HG03439 (cell line): ENCODE measurements around the gene AP4E1.
A peak's percentile ranks its signal among the peaks of the same experiment; 100 is the strongest.
"Not testable (repeated sequence)": the region's sequence is repeated elsewhere in the genome, so short reads cannot be mapped to it uniquely, and the experiment has no call there.

Experiments used
- ATAC-seq: cut with Tn5 transposase; IDR thresholded peaks from one replicate; pipeline ENCODE4 v1.9.1; 2021; ENCODE audit warnings: mild to moderate bottlenecking, moderate library complexity; ENCODE audit not compliant: unreplicated experiment

The AP4E1 gene

DNA sequence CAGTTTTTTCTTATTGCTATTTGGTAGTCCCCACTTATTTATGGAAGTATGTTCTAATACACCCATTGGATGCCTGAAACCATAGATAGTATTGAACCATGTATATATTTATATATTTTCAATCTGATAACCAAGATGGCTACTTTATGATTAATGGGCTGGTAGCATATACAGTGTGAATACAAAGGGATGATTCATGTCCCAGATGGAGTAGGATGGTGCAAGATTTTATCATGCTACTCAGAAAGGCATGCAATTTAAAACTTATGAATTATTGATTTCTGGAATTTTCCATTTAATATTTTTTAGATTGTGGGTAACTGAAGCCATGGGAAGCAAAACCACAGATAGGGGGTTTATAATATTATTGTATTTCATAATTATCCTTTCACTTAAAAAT lies 35.2 kb downstream of the AP4E1 start:
- ATAC-seq = no peak

- no peak for ATAC-seq
Observed at GRCh38 chr15:50944672-50945071, 36.2 kb downstream of the AP4E1 start.

- ATAC-seq = no peak
Observed at GRCh38 chr15:50945725-50946124, 37.2 kb downstream of the AP4E1 start.

DNA sequence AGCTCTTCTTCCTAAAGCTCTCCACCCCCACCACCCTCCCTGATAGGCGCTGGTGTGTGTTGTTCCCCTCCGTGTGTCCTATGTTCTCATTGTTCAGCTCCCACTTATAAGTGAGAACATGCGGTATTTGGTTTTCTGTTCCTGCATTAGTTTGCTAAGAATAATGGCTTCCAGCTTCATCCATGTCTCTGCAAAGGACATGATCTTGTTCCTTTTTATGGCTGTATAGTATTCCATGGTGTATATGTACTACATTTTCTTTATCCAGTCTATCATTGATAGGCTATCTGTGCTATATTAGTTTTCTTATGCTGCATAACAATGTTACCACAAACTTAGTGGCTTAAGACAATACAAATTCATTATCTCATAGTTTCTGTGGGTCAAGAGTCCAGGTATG lies 42.3 kb downstream of the AP4E1 start:
- not testable (repeated sequence) for ATAC-seq

DNA sequence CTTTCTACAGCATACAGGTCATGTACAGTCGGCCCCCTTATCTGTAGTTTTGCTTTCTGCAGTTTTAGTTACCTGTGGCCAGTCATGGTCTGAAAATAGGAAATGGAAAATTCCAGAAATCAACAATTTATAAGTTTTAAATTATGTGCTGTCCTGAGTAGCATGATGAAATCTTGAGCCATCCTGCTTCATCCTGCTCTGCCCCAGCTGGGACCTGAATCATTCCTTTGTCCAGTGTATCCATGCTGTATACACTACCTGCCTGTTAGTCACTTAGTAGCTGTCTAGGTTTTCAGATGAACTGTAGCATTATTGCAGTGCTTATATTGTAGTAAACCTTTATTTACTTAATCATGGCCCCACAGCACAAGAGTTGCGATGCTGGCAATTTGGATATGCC lies 44.8 kb downstream of the AP4E1 start:
- ATAC-seq = no peak

DNA sequence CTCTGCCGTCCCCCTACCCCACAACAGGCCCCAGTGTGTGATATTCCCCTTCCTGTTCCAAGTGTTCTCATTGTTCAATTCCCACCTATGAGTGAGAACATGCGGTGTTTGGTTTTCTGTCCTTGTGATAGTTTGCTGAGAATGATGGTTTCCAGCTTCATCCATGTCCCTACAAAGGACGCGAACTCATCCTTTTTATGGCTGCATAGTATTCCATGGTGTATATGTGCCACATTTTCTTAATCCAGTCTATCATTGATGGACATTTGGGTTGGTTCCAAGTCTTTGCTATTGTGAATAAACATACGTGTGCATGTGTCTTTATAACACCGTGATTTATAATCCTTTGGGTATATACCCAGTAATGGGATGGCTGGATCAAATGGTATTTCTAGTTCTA lies 46.4 kb downstream of the AP4E1 start:
- ATAC-seq = not testable (repeated sequence)

DNA sequence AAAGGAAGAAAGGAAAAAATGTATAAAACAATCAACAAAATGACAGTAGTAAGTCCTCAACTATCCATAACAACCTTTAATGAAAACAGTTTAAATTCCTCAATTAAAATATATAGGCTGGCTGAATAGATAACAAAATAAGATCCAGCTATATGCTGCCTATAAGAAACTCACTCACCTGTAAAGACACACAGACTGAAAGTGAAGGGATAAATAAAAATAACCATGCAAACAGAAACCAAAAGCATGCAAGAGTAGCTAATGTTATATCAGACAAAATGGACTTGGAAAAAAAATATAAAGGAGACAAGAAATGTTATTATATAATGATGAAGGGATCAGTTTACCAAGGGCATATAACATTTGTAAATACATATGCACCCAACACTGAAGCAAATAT lies 51.2 kb downstream of the AP4E1 start:
- peak; percentile 77 for ATAC-seq

- no peak for ATAC-seq
Observed at GRCh38 chr15:50964075-50964474, 55.6 kb downstream of the AP4E1 start.

DNA sequence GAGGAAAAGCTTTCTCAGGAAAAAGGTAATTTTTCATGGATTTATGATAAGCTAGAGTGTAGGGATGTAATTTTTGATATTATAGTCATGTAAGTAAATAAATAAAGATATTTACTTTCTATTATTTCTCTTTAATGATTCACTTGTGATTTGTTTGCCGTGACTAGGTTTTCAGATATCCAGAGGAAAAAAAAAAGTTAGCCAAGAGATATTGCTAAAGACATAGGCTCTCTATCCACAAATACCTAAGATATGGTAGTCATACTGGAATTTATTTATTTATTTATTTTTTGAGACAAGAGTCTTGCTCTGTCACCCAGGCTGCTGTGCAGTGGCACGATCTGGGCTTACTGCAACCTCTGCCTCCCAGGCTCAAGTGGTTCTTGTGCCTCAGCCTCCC lies 59.9 kb downstream of the AP4E1 start:
- ATAC-seq = no peak

- no peak for ATAC-seq
Observed at GRCh38 chr15:50970524-50970923, 62.0 kb downstream of the AP4E1 start.

DNA sequence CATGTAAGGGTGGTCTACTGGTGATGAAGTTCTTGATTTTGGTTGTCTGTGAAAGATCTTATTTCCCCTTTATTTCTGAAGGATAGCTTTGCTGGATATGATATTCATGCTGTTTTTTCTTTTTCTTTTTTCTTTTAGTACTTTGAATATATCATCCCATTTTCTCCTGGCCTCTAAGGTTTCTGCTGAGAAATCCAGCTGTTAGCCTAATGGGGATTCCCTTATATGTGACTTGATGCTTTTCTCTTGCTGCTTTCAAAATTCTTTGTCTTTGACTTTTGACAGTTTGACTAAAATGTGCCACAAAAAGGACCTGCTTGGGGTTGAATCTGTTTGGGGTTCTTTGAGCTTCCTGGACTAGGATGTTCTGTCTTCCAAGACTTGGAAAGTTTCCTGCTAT lies 62.6 kb downstream of the AP4E1 start:
- ATAC-seq = no peak

GRCh38 chr15:50971542-50971941 lies 63.1 kb downstream of the AP4E1 start:
- no peak for ATAC-seq

DNA sequence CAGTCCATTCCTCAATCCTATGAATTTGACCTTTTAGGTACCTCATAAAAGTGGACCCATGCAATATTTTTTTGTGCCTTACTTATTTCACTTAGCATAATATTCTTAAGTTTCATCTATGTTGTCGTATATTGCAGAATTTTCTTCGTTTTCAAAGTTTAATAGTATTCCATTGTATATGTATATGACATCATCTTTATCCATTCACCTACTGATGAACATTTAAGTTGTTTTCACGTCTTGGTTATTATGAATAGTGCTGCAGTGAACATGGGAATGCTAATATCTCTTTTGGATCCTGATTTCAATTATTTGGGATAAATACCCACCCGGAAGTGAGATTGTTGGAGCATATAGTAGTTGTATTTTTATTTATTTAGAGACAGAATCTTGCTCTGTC lies 65.1 kb downstream of the AP4E1 start:
- ATAC-seq = no peak

DNA sequence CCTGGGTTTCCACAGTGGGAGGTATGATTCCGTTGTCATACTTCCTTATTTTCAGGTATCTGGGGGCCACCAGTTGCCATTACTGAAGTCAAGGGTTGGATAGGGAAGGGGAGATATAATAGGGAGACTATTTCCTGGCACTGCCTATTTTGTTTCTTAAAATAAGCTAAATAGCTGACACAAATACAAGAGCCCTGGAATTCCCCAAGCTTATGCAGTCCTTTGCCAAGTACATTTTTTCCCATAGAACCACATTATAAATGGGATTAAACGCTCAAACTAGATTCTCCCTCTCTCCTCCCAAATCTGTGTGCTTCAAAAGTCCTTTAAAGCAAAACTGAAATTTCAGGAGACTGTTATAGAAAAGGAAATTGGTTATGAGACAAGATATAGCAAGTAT lies 68.7 kb downstream of the AP4E1 start:
- ATAC-seq = no peak

DNA sequence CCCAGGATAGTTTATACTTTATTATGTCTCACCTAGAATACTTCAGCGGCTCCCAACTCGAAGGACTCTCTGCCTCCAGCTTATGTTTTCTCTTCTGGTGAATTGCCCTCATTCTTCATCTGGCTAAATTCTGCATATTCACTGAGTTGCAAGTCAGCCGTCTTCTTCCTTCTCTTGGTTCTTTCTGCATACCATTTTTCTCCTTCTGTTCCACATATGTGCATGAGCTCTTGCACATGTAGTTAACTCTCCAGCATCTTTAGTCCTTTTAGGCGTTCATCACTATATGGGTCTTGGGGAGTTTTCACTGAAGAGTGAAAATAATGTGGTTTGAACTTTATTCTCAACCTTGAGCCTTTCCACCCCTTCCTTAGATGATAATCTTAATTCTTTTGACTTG lies 70.1 kb downstream of the AP4E1 start:
- ATAC-seq = no peak

- ATAC-seq = no peak
Observed at GRCh38 chr15:50979041-50979440, 70.6 kb downstream of the AP4E1 start.

GRCh38 chr15:50993598-50993997 lies 85.1 kb downstream of the AP4E1 start:
- no peak for ATAC-seq

DNA sequence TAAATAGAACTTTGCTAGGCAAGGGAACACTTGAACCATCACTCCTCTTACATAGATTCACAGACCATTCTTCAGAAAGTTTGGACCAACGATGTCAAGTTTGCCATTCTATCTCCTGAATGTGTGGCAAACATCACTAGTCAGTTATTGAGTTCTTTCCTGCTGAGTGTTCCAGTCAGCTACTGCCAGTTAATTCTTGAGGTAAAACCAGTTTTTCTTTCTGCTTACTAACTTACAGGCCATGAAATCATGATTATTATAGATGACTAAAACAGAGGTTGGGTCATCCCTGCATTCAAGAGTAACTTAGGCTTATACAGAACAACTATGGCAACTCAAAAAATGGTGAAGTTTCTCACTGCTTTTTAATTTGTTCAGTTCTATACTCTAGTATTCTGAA lies 88.2 kb downstream of the AP4E1 start:
- no peak for ATAC-seq

DNA sequence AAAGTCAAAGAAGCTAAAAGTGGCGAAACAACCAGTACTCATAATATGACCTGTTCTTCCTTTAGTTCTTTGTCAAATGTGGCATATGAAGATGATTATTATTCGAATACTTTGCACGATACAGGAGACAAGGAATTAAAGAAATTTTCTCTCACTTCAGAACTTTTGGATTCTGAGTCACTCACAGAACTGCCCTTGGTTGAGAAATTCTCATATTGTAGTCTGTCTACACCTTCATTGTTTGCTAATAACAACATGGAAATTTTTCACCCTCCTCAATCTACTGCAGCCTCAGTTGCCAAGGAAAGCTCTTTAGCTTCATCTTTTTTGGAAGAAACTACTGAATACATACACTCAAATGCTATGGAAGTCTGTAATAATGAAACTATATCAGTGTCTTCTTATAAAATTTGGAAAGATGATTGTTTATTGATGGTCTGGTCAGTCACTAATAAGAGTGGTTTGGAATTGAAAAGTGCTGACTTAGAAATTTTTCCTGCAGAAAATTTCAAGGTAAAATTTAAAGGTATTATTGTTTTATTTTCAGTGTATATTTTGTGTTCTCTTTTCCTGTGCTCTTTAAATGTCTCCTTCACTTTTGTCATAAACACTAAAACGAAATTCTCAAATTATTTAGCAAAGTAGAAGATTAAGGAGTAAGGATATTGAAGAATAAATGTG lies 89.0 kb downstream of the AP4E1 start:
- ATAC-seq = no peak

DNA sequence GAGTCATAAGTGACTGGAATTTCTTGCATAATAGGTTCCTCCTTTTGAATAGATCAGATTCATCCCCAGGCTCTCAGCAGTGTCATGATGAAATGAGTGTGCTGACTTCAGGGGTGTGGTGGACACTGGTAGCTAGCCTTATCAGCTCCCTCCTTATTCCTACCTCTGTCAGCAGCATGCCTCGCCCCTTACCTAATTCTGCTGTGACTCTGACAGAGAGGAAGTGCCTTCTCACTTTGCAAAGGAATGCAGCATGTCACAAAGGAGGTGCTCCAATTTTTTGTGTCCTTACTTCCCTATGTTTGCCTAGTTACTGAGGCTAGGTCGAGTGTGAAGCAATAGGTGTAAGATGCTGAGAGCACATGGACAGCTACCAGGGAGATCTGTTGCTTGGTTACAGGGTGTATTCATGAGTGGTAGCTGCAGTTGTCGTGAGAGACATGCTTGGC lies 95.6 kb downstream of the AP4E1 start:
- ATAC-seq = no peak

GRCh38 chr15:51006336-51006985 lies 98.0 kb downstream of the AP4E1 start:
- ATAC-seq = no peak

DNA sequence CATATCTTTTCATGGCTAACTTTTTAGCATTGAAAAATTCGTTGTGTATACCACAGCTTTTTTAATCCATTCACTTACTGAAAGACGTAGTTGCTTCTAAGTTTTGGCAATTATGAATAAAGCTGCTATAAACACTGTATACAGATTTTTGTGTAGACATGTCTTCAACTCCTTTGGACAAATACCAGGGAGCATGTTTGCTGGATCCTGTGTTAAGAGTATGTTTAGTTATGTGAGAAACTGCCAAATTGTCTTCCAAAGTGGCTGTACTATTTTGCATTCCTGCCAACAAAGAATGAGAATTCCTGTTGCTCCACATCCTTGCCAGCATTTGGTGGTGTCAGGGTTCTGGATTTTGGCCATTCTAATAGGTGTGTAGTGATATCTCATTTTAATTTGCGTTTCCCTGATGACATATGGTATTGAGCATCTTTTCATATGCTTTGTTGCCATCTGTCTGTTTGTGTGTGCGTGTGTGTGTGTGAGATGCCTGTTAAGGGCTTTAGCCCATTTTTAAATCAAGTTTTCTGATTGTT lies 98.7 kb downstream of the AP4E1 start:
- no peak for ATAC-seq

- ATAC-seq = no peak
Observed at GRCh38 chr15:51011212-51011611, 102.7 kb downstream of the AP4E1 start.
